ENCODE data around the gene SPATA3. TPM values are rescaled to one million over a fixed set of nuclear protein-coding genes. Genes with fewer than 3 reads are reported as not detected.

Gene SPATA3
- total RNA-seq: not detected in 2 replicates

GRCh38 chr2:230995821-230996220 lies at the start of gene SPATA3:
Gene SPATA3 (plus strand): TSS chr2:230996121. CDS start chr2:230996234, 113 bp downstream.
- DNase-seq (ENCODE audit: extremely low read depth, low read depth, low spot score): no peak

- DNase-seq (ENCODE audit: extremely low read depth, low read depth, low spot score): no peak
Observed at GRCh38 chr2:230946429-230947234, 49.3 kb upstream of the SPATA3 start.

GRCh38 chr2:230947235-230947576 lies 48.7 kb upstream of the SPATA3 start:
- DNase-seq (ENCODE audit: extremely low read depth, low read depth, low spot score): no peak

- DNase-seq (ENCODE audit: extremely low read depth, low read depth, low spot score): no peak
Observed at GRCh38 chr2:230947908-230948365, 48.0 kb upstream of the SPATA3 start.

- DNase-seq (ENCODE audit: extremely low read depth, low read depth, low spot score): no peak
Observed at GRCh38 chr2:230949966-230950873, 45.7 kb upstream of the SPATA3 start.

- DNase-seq (ENCODE audit: extremely low read depth, low read depth, low spot score): no peak
Observed at GRCh38 chr2:230950874-230951339, 45.0 kb upstream of the SPATA3 start.

GRCh38 chr2:230951396-230951795 lies 44.5 kb upstream of the SPATA3 start:
- DNase-seq (ENCODE audit: extremely low read depth, low read depth, low spot score): no peak

- no peak for DNase-seq (ENCODE audit: extremely low read depth, low read depth, low spot score)
Observed at GRCh38 chr2:230952226-230952956, 43.5 kb upstream of the SPATA3 start.

- no peak for DNase-seq (ENCODE audit: extremely low read depth, low read depth, low spot score)
Observed at GRCh38 chr2:230953845-230954244, 42.1 kb upstream of the SPATA3 start.

GRCh38 chr2:230954746-230955145 lies 41.2 kb upstream of the SPATA3 start:
- no peak for DNase-seq (ENCODE audit: extremely low read depth, low read depth, low spot score)

GRCh38 chr2:230955163-230955737 lies 40.7 kb upstream of the SPATA3 start:
- DNase-seq (ENCODE audit: extremely low read depth, low read depth, low spot score): no peak

GRCh38 chr2:230956827-230957755 lies 38.8 kb upstream of the SPATA3 start:
- no peak for DNase-seq (ENCODE audit: extremely low read depth, low read depth, low spot score)

- no peak for DNase-seq (ENCODE audit: extremely low read depth, low read depth, low spot score)
Observed at GRCh38 chr2:230957756-230958391, 38.0 kb upstream of the SPATA3 start.

- no peak for DNase-seq (ENCODE audit: extremely low read depth, low read depth, low spot score)
Observed at GRCh38 chr2:230958820-230959756, 36.8 kb upstream of the SPATA3 start.

GRCh38 chr2:230960026-230960425 lies 35.9 kb upstream of the SPATA3 start:
- DNase-seq (ENCODE audit: extremely low read depth, low read depth, low spot score): no peak

GRCh38 chr2:230961091-230961491 lies 34.8 kb upstream of the SPATA3 start:
- DNase-seq (ENCODE audit: extremely low read depth, low read depth, low spot score): no peak

GRCh38 chr2:230964136-230964730 lies 31.7 kb upstream of the SPATA3 start:
- no peak for DNase-seq (ENCODE audit: extremely low read depth, low read depth, low spot score)
